ENCODE results near the gene APEX1. TPM values are rescaled to one million over a fixed set of nuclear protein-coding genes. Genes with fewer than 3 reads are reported as not detected.

Gene APEX1
- total RNA-seq, 1 experiment from 2014 or later: 340 TPM

GRCh38 chr14:20417250-20418186 lies 37.5 kb upstream of the APEX1 start:
- Mint-ChIP-seq H3K27ac (no peak overlapping the region), H3K4me1 (peaks cover 20 to 28% of the 10 kb centered on the region in 2 experiments), H3K27me3 (ENCODE audit: low read depth) (no peaks in the 10 kb centered on the region), H3K4me3 (no peak overlapping the region), H3K9me3 (no peaks in the 10 kb centered on the region), H3K36me3 (ENCODE audit: insufficient read depth in 1 of 3, low read depth in 3 of 3) (no peaks in the 10 kb centered on the region)
- no peak for DNase-seq
- Histone ChIP-seq H2BK20ac (ENCODE audit: low read depth, low read length, poor library complexity, severe bottlenecking) (no peak overlapping the region), H3K9ac (ENCODE audit: extremely low read depth, insufficient read length, low read length) (no peak overlapping the region), H4K91ac (ENCODE audit: insufficient read length, low read depth, low read length) (no peak overlapping the region), H3K23ac (ENCODE audit: insufficient read length, low read depth, low read length) (no peak overlapping the region), H3K18ac (ENCODE audit: insufficient read length, low read depth, low read length) (no peak overlapping the region), H3K4me2 (ENCODE audit: insufficient read depth, insufficient read length, low read length) (no peak overlapping the region), H3K79me2 (ENCODE audit: insufficient read depth, low read length) (no peaks in the 10 kb centered on the region), H2AK5ac (ENCODE audit: insufficient read length, low read length) (no peak overlapping the region), H2BK5ac (ENCODE audit: insufficient read length, low read length) (no peak overlapping the region), H2BK15ac (ENCODE audit: low read depth, low read length) (no peak overlapping the region), H3K4me1 (ENCODE audit: insufficient read depth, low read length) (no peaks in the 10 kb centered on the region), H3K9me3 (ENCODE audit: control insufficient read depth, low read depth, low read length) (no peaks in the 10 kb centered on the region), H3K56ac (ENCODE audit: insufficient read length, low read depth, low read length) (no peak overlapping the region), H2BK120ac (ENCODE audit: low read depth, low read length, poor library complexity, severe bottlenecking) (no peak overlapping the region), H2BK12ac (ENCODE audit: insufficient read length, low read depth, low read length) (no peak overlapping the region), H3K27me3 (ENCODE audit: insufficient read depth, low read length) (no peaks in the 10 kb centered on the region), H3K27ac (ENCODE audit: insufficient read length, low read depth, low read length) (no peak overlapping the region), H3K14ac (ENCODE audit: insufficient read depth, low read length) (no peak overlapping the region), H3K79me1 (ENCODE audit: insufficient read depth, low read depth, low read length, poor library complexity, severe bottlenecking) (no peaks in the 10 kb centered on the region), H4K8ac (replicated peaks; ENCODE audit: insufficient read length, low read depth, low read length) (no peak overlapping the region), H4K5ac (ENCODE audit: insufficient read length, low read depth, low read length) (no peak overlapping the region), H3K23me2 (ENCODE audit: insufficient read length, low read depth, low read length, poor library complexity, severe bottlenecking) (peaks cover 4% of the 10 kb centered on the region), H4K20me1 (ENCODE audit: control insufficient read depth, insufficient read depth, insufficient read length) (no peaks in the 10 kb centered on the region), H3K4ac (ENCODE audit: low read depth, low read length) (no peak overlapping the region), H3T11ph (ENCODE audit: low read length) (no peak overlapping the region), H2AFZ (ENCODE audit: low read length) (no peak overlapping the region)
- no peak for TF ChIP-seq CTCF (conservative IDR thresholded peaks at IDR 0.05)
- no CpG with 5 or more reads among the region's 7 CpGs for WGBS (ENCODE audit: extremely low coverage, insufficient read length, low lambda C conversion rate)

All from H9 (cell line).